CD4-positive, CD25-positive, alpha-beta regulatory T cell (primary cell): ENCODE measurements around the gene DZIP1. TPM values are rescaled to one million over a fixed set of nuclear protein-coding genes. Genes with fewer than 3 reads are reported as not detected.
A peak's percentile ranks its signal among the peaks of the same experiment; 100 is the strongest.

ENCODE experiments used
- ATAC-seq, 2 donors: fragments of 150-1000 bp; cut with Tn5 transposase; one replicate each; pipeline ENCODE4 v1.10.0; 2021; ENCODE audit warnings: low read depth in 2 of 2, moderate number of reproducible peaks in 2 of 2, moderate library complexity in 1 of 2
- DNase-seq, 3 donors: peaks; one replicate each; pipeline versions ENCODE4 v3.0.0 to v3.0.0-alpha.2; 2012 to 2022; ENCODE audit warnings: mixed read lengths in 1 of 3
- H3K27ac ChIP-seq: one replicate; pipeline ENCODE4 v1.7.0; 2013; ENCODE audit warnings: mild to moderate bottlenecking, low read length; ENCODE audit not compliant: insufficient read depth, poor library complexity, severe bottlenecking
- H3K27me3 ChIP-seq: one replicate; pipeline ENCODE4 v1.7.0; 2013; ENCODE audit warnings: low read length; ENCODE audit not compliant: control insufficient read depth, insufficient read depth
- H3K36me3 ChIP-seq: one replicate; pipeline ENCODE4 v1.7.0; 2013; ENCODE audit warnings: mild to moderate bottlenecking, low read length, moderate library complexity; ENCODE audit not compliant: control insufficient read depth, insufficient read depth
- H3K4me1 ChIP-seq: 2 replicates; pipeline ENCODE4 v1.7.0; 2013; ENCODE audit warnings: mild to moderate bottlenecking, low read length; ENCODE audit not compliant: insufficient read depth, control insufficient read depth, poor library complexity, severe bottlenecking
- H3K4me3 ChIP-seq: one replicate; pipeline ENCODE4 v1.7.0; 2013; ENCODE audit warnings: low read depth, mild to moderate bottlenecking, low read length, moderate library complexity
- H3K9me3 ChIP-seq, 2 experiments: 1 replicate in 1 of 2; 2 replicates in 1 of 2; pipeline ENCODE4 v1.7.0; 2013; ENCODE audit warnings: low read length in 2 of 2, mild to moderate bottlenecking in 1 of 2, moderate library complexity in 1 of 2; ENCODE audit not compliant: control insufficient read depth in 2 of 2
- H3K27ac Mint-ChIP-seq, 3 donors: one replicate each; pipeline ENCODE4 v1.8.0; 2020 to 2022; ENCODE audit warnings: mild to moderate bottlenecking in 3 of 3, mixed read lengths in 3 of 3, moderate library complexity in 2 of 3
- H3K27me3 Mint-ChIP-seq: one replicate; pipeline ENCODE4 v1.8.0; 2022; ENCODE audit warnings: mild to moderate bottlenecking, mixed read lengths
- H3K36me3 Mint-ChIP-seq: one replicate; pipeline ENCODE4 v1.8.0; 2020; ENCODE audit warnings: mixed read lengths
- H3K4me1 Mint-ChIP-seq, 4 donors: one replicate each; pipeline ENCODE4 v1.8.0; 2020 to 2022; ENCODE audit warnings: mixed read lengths in 4 of 4, mild to moderate bottlenecking in 1 of 4
- H3K4me3 Mint-ChIP-seq, 4 donors: one replicate each; pipeline ENCODE4 v1.8.0; 2020 to 2022; ENCODE audit warnings: mild to moderate bottlenecking in 4 of 4, mixed read lengths in 4 of 4, moderate library complexity in 3 of 4
- H3K9me3 Mint-ChIP-seq, 7 donors: one replicate each; pipeline ENCODE4 v1.8.0; 2020 to 2022; ENCODE audit warnings: mixed read lengths in 7 of 7, mild to moderate bottlenecking in 3 of 7, moderate library complexity in 2 of 7
- polyA plus RNA-seq, 4 donors: library from polyadenylated mRNA; unstranded; fragments of 300-500 nt; fragmentation: Illumina TruSeq; gene quantifications; one replicate each; pipeline ENCODE4 v1.2.3, GENCODE V29; 2021
- total RNA-seq: library from RNA; stranded (reverse); gene quantifications from one replicate; pipeline ENCODE4 v1.2.3, GENCODE V29; 2022

DZIP1 gene
- total and polyA plus RNA-seq, 5 donors from 2014 or later: not detected

- peak overlapping the region in 2 of 4 donors; percentile 25 to 60 for H3K4me3 Mint-ChIP-seq
- peaks cover 0 to 3% (median 0%) of the 10 kb centered on the region in 7 donors for H3K9me3 Mint-ChIP-seq
- no peaks in the 10 kb centered on the region for H3K4me1 ChIP-seq
- H3K27ac Mint-ChIP-seq: no peak overlapping the region
- peaks cover 66% of the 10 kb centered on the region for H3K27me3 Mint-ChIP-seq
- DNase-seq (no peak), ATAC-seq (no peak)
- H3K4me3 ChIP-seq: no peak overlapping the region
- peaks cover 3% of the 10 kb centered on the region for H3K36me3 Mint-ChIP-seq
- peaks cover 5 to 20% (median 12%) of the 10 kb centered on the region in 4 donors for H3K4me1 Mint-ChIP-seq
- H3K9me3 ChIP-seq: no peaks in the 10 kb centered on the region
- H3K36me3 ChIP-seq: no peaks in the 10 kb centered on the region
- no peak overlapping the region for H3K27ac ChIP-seq
- H3K27me3 ChIP-seq: peaks cover 32% of the 10 kb centered on the region
Observed at GRCh38 chr13:95553581-95554385, 90.7 kb downstream of the DZIP1 start.

GRCh38 chr13:95552539-95553441 is 91.7 kb downstream of the DZIP1 start, which contains the start of gene CLDN10:
Gene CLDN10 (plus strand): TSS chr13:95552720. CDS start chr13:95552754, 34 bp downstream.
- no peak within 1 kb of the TSS for H3K4me3 ChIP-seq
- H3K27ac Mint-ChIP-seq: no peak within 1 kb of the TSS
- ATAC-seq: no peak

GRCh38 chr13:95552208-95552538 is 92.3 kb downstream of the DZIP1 start:
- Mint-ChIP-seq H3K27me3 (peaks cover 75% of the 10 kb centered on the region), H3K9me3 (peaks cover 0 to 3% (median 0%) of the 10 kb centered on the region in 7 donors), H3K4me3 (no peak overlapping the region), H3K4me1 (peaks cover 5 to 20% (median 12%) of the 10 kb centered on the region in 4 donors), H3K36me3 (peaks cover 3% of the 10 kb centered on the region), H3K27ac (no peak overlapping the region)
- H3K27ac ChIP-seq: no peak overlapping the region
- H3K9me3 ChIP-seq: no peaks in the 10 kb centered on the region
- H3K36me3 ChIP-seq: no peaks in the 10 kb centered on the region
- peaks cover 32% of the 10 kb centered on the region for H3K27me3 ChIP-seq
- no peak for DNase-seq
- no peak for ATAC-seq
- no peak overlapping the region for H3K4me3 ChIP-seq
- H3K4me1 ChIP-seq: no peaks in the 10 kb centered on the region

More at GRCh38 chr13:95552539-95553441, 91.7 kb downstream of the DZIP1 start, which contains the start of gene CLDN10:
- Mint-ChIP-seq H3K9me3 (peaks cover 0 to 3% (median 0%) of the 10 kb centered on the region in 7 donors), H3K4me1 (peaks cover 5 to 20% (median 12%) of the 10 kb centered on the region in 4 donors), H3K36me3 (peaks cover 3% of the 10 kb centered on the region), H3K27me3 (peaks cover 69% of the 10 kb centered on the region), H3K4me3 (peak within 1 kb of the TSS in 2 of 4 donors; percentile 5 to 59)
- DNase-seq: no peak
- Histone ChIP-seq H3K27ac (no peak within 1 kb of the TSS), H3K27me3 (peaks cover 35% of the 10 kb centered on the region), H3K36me3 (no peaks in the 10 kb centered on the region), H3K4me1 (no peaks in the 10 kb centered on the region), H3K9me3 (no peaks in the 10 kb centered on the region)

- no peak for DNase-seq
- peaks cover 0 to 2% (median 0%) of the 10 kb centered on the region in 7 donors for H3K9me3 Mint-ChIP-seq
Observed at GRCh38 chr13:95547531-95548167, 96.9 kb downstream of the DZIP1 start.

GRCh38 chr13:95546919-95547318 is 97.6 kb downstream of the DZIP1 start:
- Histone ChIP-seq H3K27ac (no peak overlapping the region), H3K4me1 (no peaks in the 10 kb centered on the region), H3K27me3 (peaks cover 10% of the 10 kb centered on the region), H3K4me3 (no peak overlapping the region), H3K36me3 (no peaks in the 10 kb centered on the region), H3K9me3 (no peaks in the 10 kb centered on the region)
- no peak for DNase-seq
- H3K36me3 Mint-ChIP-seq: no peaks in the 10 kb centered on the region
- no peak overlapping the region for H3K4me3 Mint-ChIP-seq
- no peak overlapping the region for H3K27ac Mint-ChIP-seq
- peaks cover 0 to 2% (median 0%) of the 10 kb centered on the region in 7 donors for H3K9me3 Mint-ChIP-seq
- no peak for ATAC-seq
- peaks cover 44% of the 10 kb centered on the region for H3K27me3 Mint-ChIP-seq
- H3K4me1 Mint-ChIP-seq: peaks cover 0 to 6% (median 4%) of the 10 kb centered on the region in 4 donors

More at GRCh38 chr13:95547531-95548167, 96.9 kb downstream of the DZIP1 start:
- no peaks in the 10 kb centered on the region for H3K36me3 Mint-ChIP-seq
- Histone ChIP-seq H3K27ac (no peak overlapping the region), H3K36me3 (no peaks in the 10 kb centered on the region), H3K9me3 (no peaks in the 10 kb centered on the region), H3K4me1 (no peaks in the 10 kb centered on the region), H3K4me3 (no peak overlapping the region), H3K27me3 (peaks cover 12% of the 10 kb centered on the region)
- no peak overlapping the region for H3K27ac Mint-ChIP-seq
- peaks cover 0 to 7% (median 5%) of the 10 kb centered on the region in 4 donors for H3K4me1 Mint-ChIP-seq
- ATAC-seq: no peak
- H3K27me3 Mint-ChIP-seq: peaks cover 45% of the 10 kb centered on the region
- no peak overlapping the region for H3K4me3 Mint-ChIP-seq

- Histone ChIP-seq H3K27me3 (peaks cover 4% of the 10 kb centered on the region), H3K4me1 (no peaks in the 10 kb centered on the region), H3K27ac (no peak overlapping the region), H3K36me3 (no peaks in the 10 kb centered on the region), H3K9me3 (no peaks in the 10 kb centered on the region), H3K4me3 (no peak overlapping the region)
- H3K9me3 Mint-ChIP-seq: no peaks in the 10 kb centered on the region
- H3K4me3 Mint-ChIP-seq: no peak overlapping the region
- H3K36me3 Mint-ChIP-seq: no peaks in the 10 kb centered on the region
- DNase-seq: no peak
- H3K4me1 Mint-ChIP-seq: no peaks in the 10 kb centered on the region
- no peak for ATAC-seq
- H3K27me3 Mint-ChIP-seq: peaks cover 22% of the 10 kb centered on the region
- no peak overlapping the region for H3K27ac Mint-ChIP-seq
Observed at GRCh38 chr13:95544293-95544692, 100.2 kb downstream of the DZIP1 start.

- Mint-ChIP-seq H3K27me3 (peaks cover 20% of the 10 kb centered on the region), H3K36me3 (no peaks in the 10 kb centered on the region), H3K9me3 (no peaks in the 10 kb centered on the region), H3K4me1 (no peaks in the 10 kb centered on the region), H3K4me3 (no peak overlapping the region), H3K27ac (no peak overlapping the region)
- Histone ChIP-seq H3K27me3 (no peaks in the 10 kb centered on the region), H3K9me3 (no peaks in the 10 kb centered on the region), H3K36me3 (no peaks in the 10 kb centered on the region), H3K27ac (no peak overlapping the region), H3K4me1 (no peaks in the 10 kb centered on the region), H3K4me3 (no peak overlapping the region)
- no peak for DNase-seq
- ATAC-seq: no peak
Observed at GRCh38 chr13:95541911-95542474, 102.5 kb downstream of the DZIP1 start.
